Stimulated activated CD8-positive, alpha-beta memory T cell treated with anti-CD3 and anti-CD28 coated beads, Interleukin-4, amount 100 ng/mL, for 1 hour (primary cell): ENCODE measurements around the gene LRRC49.
"Not testable (repeated sequence)": the region's sequence is repeated elsewhere in the genome, so short reads cannot be mapped to it uniquely, and the experiment has no call there.

Source experiments
- DNase-seq, 2 donors: peaks; one replicate each; pipeline ENCODE4 v3.0.0-alpha.2; 2020; ENCODE audit warnings: low read depth in 2 of 2, low spot score in 1 of 2

Gene LRRC49

GRCh38 chr15:70974004-70974832, 81.6 kb downstream of the LRRC49 start:
- no peak for DNase-seq

GRCh38 chr15:70976851-70977250, 84.2 kb downstream of the LRRC49 start:
- DNase-seq, result no peak

- no peak for DNase-seq
Observed at GRCh38 chr15:70995383-70995970, 102.9 kb downstream of the LRRC49 start.

GRCh38 chr15:70998319-70998718, 105.7 kb downstream of the LRRC49 start:
- DNase-seq, result no peak

GRCh38 chr15:71002316-71002715, 109.7 kb downstream of the LRRC49 start:
- DNase-seq, result no peak

- no peak for DNase-seq
Observed at GRCh38 chr15:71003319-71003718, 110.7 kb downstream of the LRRC49 start.

GRCh38 chr15:71004506-71004905, 111.9 kb downstream of the LRRC49 start:
- DNase-seq, result not testable (repeated sequence)

- DNase-seq, result no peak
Observed at GRCh38 chr15:71005895-71006294, 113.3 kb downstream of the LRRC49 start.

- DNase-seq, result no peak
Observed at GRCh38 chr15:71008250-71008870, 115.7 kb downstream of the LRRC49 start.

- DNase-seq, result no peak
Observed at GRCh38 chr15:71010472-71010871, 117.8 kb downstream of the LRRC49 start.

GRCh38 chr15:71010997-71011396, 118.4 kb downstream of the LRRC49 start:
- no peak for DNase-seq

- DNase-seq, result no peak
Observed at GRCh38 chr15:71011503-71012155, 119.0 kb downstream of the LRRC49 start.

GRCh38 chr15:71013446-71013845, 120.8 kb downstream of the LRRC49 start:
- no peak for DNase-seq

GRCh38 chr15:71015342-71015741, 122.7 kb downstream of the LRRC49 start:
- DNase-seq, result no peak

GRCh38 chr15:71031232-71031631, 138.6 kb downstream of the LRRC49 start:
- not testable (repeated sequence) for DNase-seq

- not testable (repeated sequence) for DNase-seq
Observed at GRCh38 chr15:71035478-71035877, 142.9 kb downstream of the LRRC49 start.

GRCh38 chr15:71042356-71042922, 149.8 kb downstream of the LRRC49 start:
- no peak for DNase-seq

- no peak for DNase-seq
Observed at GRCh38 chr15:71043373-71043772, 150.7 kb downstream of the LRRC49 start.

GRCh38 chr15:71044006-71044405, 151.4 kb downstream of the LRRC49 start:
- no peak for DNase-seq

GRCh38 chr15:71046146-71046545, 153.5 kb downstream of the LRRC49 start:
- not testable (repeated sequence) for DNase-seq

GRCh38 chr15:71048913-71049675, 156.5 kb downstream of the LRRC49 start:
- no peak for DNase-seq
